ENCODE measurements around the gene AMBP.
"Not testable (repeated sequence)": the region's sequence is repeated elsewhere in the genome, so short reads cannot be mapped to it uniquely, and the experiment has no call there.

The AMBP gene

GRCh38 chr9:114091711-114092110 lies 13.6 kb upstream of the AMBP start:
- no peak for DNase-seq

GRCh38 chr9:114090798-114091197 lies 12.7 kb upstream of the AMBP start:
- DNase-seq = no peak

- DNase-seq = no peak
These were observed 11.2 kb upstream of the AMBP start for GRCh38 chr9:114089206-114089840.

GRCh38 chr9:114088571-114089170 lies 10.6 kb upstream of the AMBP start:
- no peak for DNase-seq

- DNase-seq = no peak
These were observed 9.6 kb upstream of the AMBP start for GRCh38 chr9:114087721-114088120.

- DNase-seq = no peak
These were observed 8.5 kb upstream of the AMBP start for GRCh38 chr9:114086607-114087006.

GRCh38 chr9:114086009-114086408 lies 7.9 kb upstream of the AMBP start:
- DNase-seq = no peak

- DNase-seq = no peak
These were observed 7.3 kb upstream of the AMBP start for GRCh38 chr9:114085387-114085789.

- DNase-seq = no peak
These were observed 6.4 kb upstream of the AMBP start for GRCh38 chr9:114084282-114085073.

- DNase-seq = no peak
These were observed 5.6 kb upstream of the AMBP start for GRCh38 chr9:114083666-114084065.

GRCh38 chr9:114082763-114083412 lies 4.8 kb upstream of the AMBP start:
- DNase-seq = not testable (repeated sequence)

GRCh38 chr9:114082017-114082762 lies 4.1 kb upstream of the AMBP start:
- DNase-seq = peak; percentile 93

GRCh38 chr9:114081441-114082016 lies 3.4 kb upstream of the AMBP start:
- DNase-seq = no peak

- DNase-seq = no peak
These were observed 2.8 kb upstream of the AMBP start for GRCh38 chr9:114080773-114081440.

- DNase-seq = no peak
These were observed 2.2 kb upstream of the AMBP start for GRCh38 chr9:114080195-114080772.

- DNase-seq = no peak
These were observed 669 bp upstream of the AMBP start for GRCh38 chr9:114078781-114079156.

- no peak for DNase-seq
These were observed 800 bp downstream of the AMBP start for GRCh38 chr9:114077162-114077837.

- no peak for DNase-seq
These were observed 1.6 kb downstream of the AMBP start for GRCh38 chr9:114076237-114077161.

GRCh38 chr9:114075602-114076001 lies 2.5 kb downstream of the AMBP start:
- DNase-seq = no peak

Data from hematopoietic multipotent progenitor cell treated with erythropoietin and hydrocortisone succinate and interleukin-3 and kit ligand, for 4 days (in vitro differentiated cells).